ENCODE results near the gene C19orf73. TPM values are rescaled to one million over a fixed set of nuclear protein-coding genes. Genes with fewer than 3 reads are reported as not detected.
A peak's percentile ranks its signal among the peaks of the same experiment; 100 is the strongest.

Gene C19orf73
- total RNA-seq, 3 donors from 2014 or later = 1.8 to 3.2 (median 2.1) TPM

DNA sequence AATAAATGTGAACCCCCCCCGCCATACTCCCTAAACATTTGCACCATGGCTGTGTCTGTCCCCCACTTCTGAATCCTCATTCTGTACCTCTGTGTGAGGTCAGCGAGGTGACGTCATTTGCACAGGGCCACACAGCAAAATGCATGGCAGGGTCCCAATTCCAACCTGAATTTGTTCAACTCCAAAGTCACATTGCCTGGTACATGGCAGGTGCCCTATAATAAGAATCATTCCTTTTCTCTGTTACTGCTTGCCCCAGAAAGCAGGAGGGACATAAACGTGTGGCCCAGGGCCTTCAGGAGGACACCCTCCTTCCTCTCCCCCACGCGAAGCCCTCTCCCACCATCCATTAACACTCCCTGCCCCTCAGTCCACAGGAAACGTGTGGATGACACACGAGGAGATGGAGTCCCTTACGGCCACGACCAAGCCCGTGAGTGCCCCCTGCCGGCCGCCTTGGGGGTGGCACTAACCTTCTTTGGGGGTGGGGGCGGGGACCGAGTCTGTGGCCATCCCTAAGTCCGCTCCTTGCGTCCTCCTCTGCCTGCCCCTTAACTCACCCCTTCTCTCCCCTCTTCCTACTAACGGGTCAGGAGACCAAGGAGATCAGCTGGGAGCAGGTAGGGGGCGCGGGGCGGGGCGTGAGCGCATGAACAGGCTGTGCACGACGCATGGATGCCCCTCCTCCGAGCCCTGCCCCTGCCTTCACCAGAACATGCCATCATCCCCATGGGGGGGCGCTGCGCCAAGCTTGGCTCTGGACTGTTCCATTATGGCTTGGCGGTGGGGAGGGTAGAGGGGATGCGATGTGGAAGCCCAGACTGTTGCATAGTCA lies 26.8 kb upstream of the C19orf73 start:
- intact Hi-C loops (cut with DNase I, micrococcal nuclease) = loop anchor here (10.0 kb wide), 1 partner anchor 51 kb away; no protein-coding TSS in a partner anchor
- peak; percentile 29 for ATAC-seq
- Histone ChIP-seq H3K9me3 (no peaks in the 10 kb centered on the region), H3K4me3 (no peak overlapping the region), H3K36me3 (ENCODE audit: low read depth) (no peaks in the 10 kb centered on the region), H3K4me1 (ENCODE audit: low read depth) (peaks cover 24% of the 10 kb centered on the region)
- peak; percentile 80 to 91 (median 90) for DNase-seq
- TF ChIP-seq, protein P1, sequence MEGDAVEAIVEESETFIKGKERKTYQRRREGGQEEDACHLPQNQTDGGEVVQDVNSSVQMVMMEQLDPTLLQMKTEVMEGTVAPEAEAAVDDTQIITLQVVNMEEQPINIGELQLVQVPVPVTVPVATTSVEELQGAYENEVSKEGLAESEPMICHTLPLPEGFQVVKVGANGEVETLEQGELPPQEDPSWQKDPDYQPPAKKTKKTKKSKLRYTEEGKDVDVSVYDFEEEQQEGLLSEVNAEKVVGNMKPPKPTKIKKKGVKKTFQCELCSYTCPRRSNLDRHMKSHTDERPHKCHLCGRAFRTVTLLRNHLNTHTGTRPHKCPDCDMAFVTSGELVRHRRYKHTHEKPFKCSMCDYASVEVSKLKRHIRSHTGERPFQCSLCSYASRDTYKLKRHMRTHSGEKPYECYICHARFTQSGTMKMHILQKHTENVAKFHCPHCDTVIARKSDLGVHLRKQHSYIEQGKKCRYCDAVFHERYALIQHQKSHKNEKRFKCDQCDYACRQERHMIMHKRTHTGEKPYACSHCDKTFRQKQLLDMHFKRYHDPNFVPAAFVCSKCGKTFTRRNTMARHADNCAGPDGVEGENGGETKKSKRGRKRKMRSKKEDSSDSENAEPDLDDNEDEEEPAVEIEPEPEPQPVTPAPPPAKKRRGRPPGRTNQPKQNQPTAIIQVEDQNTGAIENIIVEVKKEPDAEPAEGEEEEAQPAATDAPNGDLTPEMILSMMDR (IDR thresholded peaks at IDR 0.05) = peak; percentile 66

DNA sequence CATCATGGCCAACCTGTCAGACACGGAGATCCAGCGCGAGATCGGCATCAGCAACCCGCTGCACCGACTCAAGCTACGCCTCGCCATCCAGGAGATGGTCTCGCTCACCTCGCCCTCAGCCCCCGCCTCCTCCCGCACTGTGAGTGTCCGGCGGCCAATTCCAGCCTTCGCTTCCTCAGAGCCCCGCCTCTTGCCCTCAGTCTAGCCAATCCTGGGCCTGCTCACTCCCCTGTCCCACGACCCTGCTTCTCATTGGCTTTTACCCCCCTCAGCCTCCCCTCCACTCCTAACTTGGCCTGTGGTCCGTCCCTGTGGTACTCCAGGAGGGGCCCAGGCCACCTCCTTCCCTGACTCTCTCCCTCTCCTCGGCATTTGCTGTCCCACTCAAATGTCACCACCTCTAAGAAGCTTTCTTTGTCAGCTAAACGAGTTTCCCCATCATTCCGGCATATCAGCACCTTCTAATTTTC lies 24.0 kb upstream of the C19orf73 start:
- peak; percentile 89 to 91 (median 90) for DNase-seq
- intact Hi-C loops (cut with DNase I, micrococcal nuclease) = loop anchor here (10.0 kb wide), 1 partner anchor 48 kb away; no protein-coding TSS in a partner anchor
- Histone ChIP-seq H3K36me3 (ENCODE audit: low read depth) (no peaks in the 10 kb centered on the region), H3K4me3 (no peak overlapping the region), H3K4me1 (ENCODE audit: low read depth) (peaks cover 19% of the 10 kb centered on the region), H3K9me3 (no peaks in the 10 kb centered on the region)
- peak; percentile 94 for ATAC-seq
- TF ChIP-seq, protein P1 (IDR thresholded peaks at IDR 0.05) = no peak

DNA sequence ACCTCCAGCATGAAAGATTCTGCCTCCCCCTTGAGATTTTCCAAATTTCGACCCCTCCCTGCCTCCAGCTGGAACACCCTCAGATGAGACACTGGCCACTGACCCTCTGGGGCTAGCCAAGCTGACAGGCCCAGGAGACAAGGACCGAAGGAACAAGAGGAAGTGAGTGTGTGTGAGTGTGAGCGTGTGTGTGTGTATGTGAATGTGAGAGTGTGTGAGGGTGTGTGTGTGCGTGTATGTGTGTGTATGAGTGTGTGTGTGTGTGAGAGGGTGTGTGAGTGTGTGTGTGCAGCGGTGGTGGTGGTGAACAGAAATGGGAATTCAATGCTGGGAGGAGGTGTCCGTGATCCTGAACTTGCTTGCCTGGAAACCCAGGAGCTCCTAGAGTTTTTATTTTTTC lies 22.4 kb upstream of the C19orf73 start:
- Histone ChIP-seq H3K36me3 (ENCODE audit: low read depth) (no peaks in the 10 kb centered on the region), H3K9me3 (no peaks in the 10 kb centered on the region), H3K4me1 (ENCODE audit: low read depth) (peaks cover 21% of the 10 kb centered on the region), H3K4me3 (no peak overlapping the region)
- ATAC-seq (no peak), DNase-seq (no peak)
- TF ChIP-seq, protein P1 (IDR thresholded peaks at IDR 0.05) = no peak
- intact Hi-C loops (cut with DNase I, micrococcal nuclease) = loop anchor here (10.0 kb wide), 1 partner anchor 47 kb away; no protein-coding TSS in a partner anchor

DNA sequence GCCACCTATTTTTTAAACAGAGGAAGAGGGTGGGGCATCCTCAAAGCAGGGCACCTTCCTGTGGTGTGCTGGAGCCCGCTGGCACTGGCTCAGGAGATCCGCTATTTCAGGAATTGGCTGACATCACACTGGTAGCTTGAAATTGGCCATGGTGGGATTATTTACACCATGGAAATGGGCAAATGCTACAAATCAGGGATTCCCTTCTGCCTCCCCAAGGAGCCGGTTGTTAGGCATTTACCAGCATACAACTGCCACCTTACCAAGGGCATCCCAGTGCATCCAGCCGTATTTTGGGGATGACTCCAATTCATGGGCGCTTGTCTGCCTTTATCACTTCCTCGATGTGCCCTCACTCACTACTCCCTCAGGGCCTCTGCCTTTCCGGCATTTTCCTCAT lies 22.0 kb upstream of the C19orf73 start:
- TF ChIP-seq, protein P1 (IDR thresholded peaks at IDR 0.05) = no peak
- Histone ChIP-seq H3K4me3 (no peak overlapping the region), H3K36me3 (ENCODE audit: low read depth) (no peaks in the 10 kb centered on the region), H3K9me3 (no peaks in the 10 kb centered on the region), H3K4me1 (ENCODE audit: low read depth) (peaks cover 21% of the 10 kb centered on the region)
- ATAC-seq (no peak), DNase-seq (no peak)
- intact Hi-C loops (cut with DNase I, micrococcal nuclease) = loop anchor here (10.0 kb wide), 1 partner anchor 46 kb away; no protein-coding TSS in a partner anchor

DNA sequence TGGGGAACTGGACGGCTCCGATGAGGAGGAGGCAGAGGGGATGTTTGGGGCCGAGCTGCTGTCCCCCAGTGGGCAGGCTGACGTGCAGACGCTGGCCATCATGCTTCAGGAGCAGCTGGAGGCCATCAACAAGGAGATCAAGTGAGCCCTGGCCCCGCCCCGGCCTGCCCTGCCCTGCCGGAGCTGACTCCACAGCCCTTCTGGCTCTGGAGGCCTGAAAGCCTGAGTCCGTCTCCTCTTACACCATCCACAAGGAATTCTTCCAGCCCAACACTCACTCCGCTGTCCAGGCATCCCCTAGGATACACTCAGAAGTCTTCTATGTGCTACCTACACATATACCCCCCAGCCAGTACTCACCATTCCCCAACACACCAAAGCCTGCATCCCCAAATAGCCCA lies 17.8 kb upstream of the C19orf73 start:
- peak; percentile 57 to 74 (median 69) for DNase-seq
- TF ChIP-seq, protein P1 (IDR thresholded peaks at IDR 0.05) = no peak
- intact Hi-C loops (cut with DNase I, micrococcal nuclease) = no loop called here
- ATAC-seq = peak; percentile 11
- no peak overlapping the region for H3K4me3 ChIP-seq
- peaks cover 23% of the 10 kb centered on the region for H3K4me1 ChIP-seq (ENCODE audit: low read depth)
- H3K9me3 ChIP-seq = no peaks in the 10 kb centered on the region
- H3K36me3 ChIP-seq (ENCODE audit: low read depth) = no peaks in the 10 kb centered on the region

Data from mucosa of descending colon (tissue), 3 donors.